ENCODE results near the gene SH3D21.

SH3D21 gene

DNA sequence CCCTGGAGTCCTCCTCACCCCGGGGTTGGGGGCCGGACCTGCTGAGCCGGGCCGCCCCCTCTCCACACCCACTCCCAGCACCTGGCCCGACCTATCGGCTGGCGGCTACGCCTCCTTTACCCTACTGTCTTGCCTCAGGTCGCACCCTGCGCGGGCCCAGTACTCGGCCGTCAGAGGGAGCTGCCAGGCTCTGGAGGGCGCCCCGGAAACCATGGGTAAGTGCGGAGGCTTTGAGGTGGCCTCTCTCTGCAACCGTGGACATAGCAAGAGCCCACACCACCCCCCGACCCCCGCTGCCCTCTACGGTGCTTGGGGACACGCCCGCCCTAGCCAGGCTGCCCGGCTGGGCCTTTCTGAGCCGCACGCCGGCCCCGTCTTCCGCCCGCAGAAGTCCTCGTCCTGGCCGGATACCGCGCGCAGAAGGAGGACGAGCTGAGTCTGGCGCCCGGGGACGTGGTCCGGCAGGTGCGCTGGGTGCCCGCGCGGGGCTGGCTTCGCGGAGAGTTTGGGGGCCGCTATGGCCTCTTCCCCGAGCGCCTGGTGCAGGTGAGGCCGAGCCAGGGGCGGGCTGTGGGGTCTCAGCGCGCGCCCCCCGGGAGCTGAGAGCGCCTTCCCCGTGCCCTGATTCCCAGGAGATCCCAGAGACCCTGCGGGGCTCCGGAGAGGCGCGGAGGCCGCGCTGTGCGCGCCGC is at the start of gene SH3D21:
TSS of gene SH3D21 (plus strand) at position 159 of the 692 bp plus-strand sequence. CDS start at position 212, 53 bp downstream.
- peak; percentile 23 for DNase-seq

DNA sequence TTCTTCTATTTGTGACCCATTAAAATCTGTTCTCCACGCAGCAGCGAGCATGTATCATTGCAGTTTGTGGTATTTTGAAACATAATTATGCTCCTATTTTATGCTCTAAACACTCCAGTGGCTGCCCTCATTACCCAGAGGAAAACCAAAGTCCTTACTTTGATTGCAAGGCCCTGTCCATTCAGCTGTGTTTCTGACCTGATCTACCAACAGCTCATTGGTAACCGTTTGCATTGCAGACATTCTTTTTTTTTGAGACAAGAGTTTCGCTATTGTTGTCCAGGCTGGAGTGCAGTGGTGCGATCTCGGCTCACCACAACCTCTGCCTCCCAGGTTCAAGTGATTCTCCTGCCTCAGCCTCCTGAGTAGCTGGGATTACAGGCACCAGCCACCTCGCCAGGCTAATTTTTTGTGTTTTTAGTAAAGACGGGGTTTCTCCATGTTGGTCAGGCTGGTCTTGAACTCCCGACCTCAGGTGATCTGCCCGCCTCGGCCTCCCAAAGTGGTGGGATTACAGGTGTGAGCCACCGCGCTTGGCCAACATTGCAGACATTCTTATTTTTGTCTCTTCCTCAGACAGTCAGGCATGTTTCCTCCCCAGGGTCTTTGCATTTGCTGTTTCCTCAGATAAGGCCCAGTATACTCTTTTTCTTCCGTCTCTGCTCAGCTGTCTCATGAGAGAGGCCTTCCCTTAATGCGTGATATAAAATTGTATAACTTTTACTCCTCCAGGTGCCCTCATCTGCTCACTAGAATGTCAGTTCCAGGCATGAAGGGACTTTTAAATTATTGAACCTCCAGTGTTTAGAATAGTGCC is 49.4 kb upstream of the SH3D21 start:
- no peak for DNase-seq

DNA sequence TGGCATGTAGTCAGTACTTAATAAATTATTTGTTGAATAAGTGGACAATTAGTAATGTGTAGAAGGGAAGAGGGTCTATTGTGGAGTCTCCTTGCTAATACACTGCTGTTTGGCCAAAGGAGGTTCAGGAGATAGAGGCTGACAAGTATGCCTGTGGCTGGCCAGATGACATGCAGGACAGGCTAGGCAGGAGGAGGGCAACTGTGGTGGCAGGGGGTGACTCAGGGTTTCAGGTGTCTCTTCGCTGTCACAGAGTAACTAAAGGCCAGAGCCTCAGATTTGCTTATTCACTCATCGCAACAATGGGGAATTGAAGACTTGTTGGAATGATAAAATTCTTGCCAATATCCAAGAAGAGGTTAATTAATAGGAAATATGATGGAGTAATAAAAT is 48.8 kb upstream of the SH3D21 start:
- DNase-seq = no peak

DNA sequence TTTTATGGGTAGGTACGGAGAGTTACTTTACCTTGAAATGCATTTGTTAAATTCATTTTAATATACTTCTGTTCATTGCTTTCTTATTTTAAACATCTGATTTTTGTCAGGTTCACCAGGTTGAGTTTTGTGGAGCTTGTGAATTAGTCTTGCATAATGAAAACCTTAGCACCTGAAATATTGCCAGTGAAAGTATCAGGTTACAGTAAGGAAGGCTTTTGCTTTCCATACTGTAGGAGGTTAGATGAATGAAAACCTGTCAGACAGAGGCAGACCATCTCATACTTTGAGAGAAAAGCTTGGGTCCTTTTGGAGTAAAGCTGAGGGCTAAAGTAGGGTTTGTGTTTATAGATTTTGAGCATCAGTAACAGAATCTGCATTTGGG is 47.2 kb upstream of the SH3D21 start:
- no peak for DNase-seq

DNA sequence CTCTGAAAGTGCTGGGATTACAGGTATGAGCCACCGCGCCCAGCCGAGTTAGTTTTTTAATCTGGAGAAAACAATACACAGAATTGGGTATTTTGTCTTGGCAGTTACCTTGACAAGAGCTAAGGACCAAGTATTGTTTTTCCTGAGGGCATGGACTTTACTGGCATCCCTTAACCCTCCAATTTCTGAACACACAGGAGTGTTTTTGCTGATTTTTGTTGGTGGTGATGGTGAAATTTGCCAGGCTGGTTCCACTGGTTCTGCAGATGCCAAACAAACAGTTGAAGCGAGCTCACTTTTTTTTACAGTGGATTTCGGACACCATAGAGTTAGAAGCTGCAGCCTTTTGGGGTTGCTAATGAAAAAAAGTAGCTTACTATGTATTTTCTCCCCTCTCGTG is 37.2 kb upstream of the SH3D21 start:
- DNase-seq = no peak

DNA sequence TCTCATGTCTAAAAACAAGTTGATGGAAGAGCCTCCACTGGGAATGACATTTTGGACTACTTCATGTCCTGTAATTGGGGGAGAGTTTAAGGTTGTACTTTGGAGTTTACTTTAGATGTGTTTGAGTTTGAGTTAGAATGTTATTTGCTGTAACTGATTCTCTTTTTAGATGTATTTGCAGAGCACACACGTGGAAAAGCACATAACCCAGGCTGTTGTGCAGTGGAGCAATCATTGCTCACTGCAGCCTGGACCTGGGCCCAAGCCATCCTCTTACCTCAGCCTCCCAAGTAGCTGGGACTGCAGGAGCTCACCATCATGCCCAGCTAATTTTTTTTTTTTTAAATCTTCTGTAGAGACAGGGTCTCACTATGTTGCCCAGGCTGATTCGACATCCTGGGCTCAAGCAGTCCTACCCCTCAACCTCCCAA is 36.7 kb upstream of the SH3D21 start:
- no peak for DNase-seq

DNA sequence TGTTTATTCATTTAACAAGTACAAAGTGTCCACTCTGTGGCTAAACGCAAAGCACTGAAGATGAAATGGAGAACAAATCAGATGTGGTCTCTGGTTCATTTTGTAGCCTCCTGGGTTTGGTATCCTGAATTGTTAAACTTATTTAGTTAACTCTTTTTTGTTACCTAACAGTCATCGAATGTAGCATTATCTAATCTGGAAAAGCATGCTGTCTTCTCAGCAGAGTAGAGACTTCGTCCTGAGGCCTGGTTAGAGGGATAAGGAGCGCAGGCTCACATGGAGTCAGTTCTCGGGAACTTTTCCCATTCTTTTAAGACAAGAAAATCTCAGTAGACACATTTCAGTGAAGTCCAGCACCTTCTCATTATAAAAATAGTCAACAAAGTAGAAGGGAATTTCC is 33.1 kb upstream of the SH3D21 start:
- no peak for DNase-seq

DNA sequence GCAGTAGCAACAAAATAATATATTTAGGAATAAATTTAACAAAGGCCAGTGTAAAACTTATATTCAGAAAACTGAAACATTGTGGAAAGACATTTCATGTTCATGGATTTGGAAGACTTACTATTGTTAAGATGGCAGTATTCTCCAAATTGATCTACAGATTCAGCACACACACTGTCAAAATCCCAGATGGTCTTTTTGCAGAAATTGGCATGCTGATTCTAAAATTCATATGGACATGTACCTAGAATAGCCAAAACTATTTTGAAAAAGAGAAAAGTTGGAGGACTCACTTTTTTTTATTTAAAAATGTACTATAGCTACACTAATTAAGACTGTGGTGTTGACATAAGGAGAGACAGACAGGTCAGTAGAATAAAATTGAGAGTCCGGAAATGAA is 32.0 kb upstream of the SH3D21 start:
- DNase-seq = no peak

DNA sequence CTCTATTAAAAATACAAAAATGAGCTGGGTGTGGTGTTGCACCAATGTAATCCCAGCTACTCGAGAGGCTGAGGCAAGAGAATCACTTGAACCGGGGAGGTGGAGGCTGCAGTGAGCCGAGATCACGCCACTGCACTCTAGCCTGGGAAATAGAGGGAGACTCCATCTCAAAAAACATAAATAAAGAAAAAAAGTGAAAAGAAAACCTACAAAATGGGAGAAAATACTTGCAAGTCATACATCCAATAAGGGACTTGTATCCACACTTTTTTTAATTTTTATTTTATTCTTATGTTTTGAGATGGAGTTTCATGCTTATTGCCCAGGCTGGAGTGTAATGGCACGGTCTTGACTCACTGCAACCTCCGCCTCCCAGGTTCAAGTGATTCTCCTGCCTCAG is 29.5 kb upstream of the SH3D21 start:
- DNase-seq = no peak

DNA sequence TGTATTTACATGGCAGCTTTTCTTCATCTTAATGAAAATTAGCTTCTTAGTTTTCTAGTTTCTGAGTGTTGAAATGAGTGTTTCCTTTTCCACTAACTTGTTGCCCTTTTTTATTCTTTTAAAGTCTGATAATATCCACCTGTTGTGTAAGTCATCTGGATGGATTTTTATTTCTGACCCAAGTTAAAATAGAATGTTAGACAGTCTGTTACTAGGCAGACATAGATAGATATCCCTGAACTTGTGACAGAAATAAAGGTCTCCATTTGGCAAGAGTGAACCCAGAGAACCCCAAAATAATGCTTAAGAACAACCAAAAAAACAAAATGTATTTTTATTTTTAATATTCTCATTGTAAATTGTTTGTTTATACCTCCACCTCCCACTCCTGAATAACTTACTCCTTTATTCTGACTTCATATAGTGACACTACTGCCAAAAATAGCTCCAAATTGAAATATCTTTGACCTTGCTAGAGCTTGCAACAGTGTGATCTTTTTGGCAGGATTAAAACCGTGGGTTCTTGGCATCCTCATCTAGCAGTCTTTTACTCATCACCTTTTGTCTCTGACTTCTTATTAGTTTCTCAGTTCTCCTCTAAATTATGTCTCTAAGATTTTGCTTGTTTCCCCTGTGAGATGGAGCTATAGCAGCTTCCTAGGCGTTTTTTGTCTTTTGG is 26.9 kb upstream of the SH3D21 start:
- DNase-seq = no peak

DNA sequence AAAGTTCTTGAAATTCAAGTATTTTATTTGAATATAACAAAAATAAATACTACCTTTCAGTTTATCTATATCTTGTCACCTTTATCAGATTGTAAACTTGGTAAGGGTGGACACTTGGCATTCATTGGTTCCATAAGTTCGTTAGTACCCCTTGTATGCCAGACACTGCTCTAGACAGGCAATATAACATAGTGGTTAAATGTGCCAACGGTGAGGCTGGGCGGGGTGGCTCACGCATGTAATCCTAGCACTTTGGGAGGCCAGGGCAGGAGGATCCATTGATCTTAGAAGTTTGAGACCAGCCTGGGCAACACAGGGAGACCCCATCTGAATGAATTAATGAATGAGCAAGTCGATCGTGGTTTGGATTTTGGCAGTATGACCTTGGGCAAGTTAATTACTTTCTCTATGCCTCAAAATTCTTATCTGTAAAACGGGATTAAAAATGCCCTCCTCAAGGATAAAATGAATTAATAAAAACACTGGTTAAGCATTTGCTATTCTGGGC is 26.3 kb upstream of the SH3D21 start:
- no peak for DNase-seq

DNA sequence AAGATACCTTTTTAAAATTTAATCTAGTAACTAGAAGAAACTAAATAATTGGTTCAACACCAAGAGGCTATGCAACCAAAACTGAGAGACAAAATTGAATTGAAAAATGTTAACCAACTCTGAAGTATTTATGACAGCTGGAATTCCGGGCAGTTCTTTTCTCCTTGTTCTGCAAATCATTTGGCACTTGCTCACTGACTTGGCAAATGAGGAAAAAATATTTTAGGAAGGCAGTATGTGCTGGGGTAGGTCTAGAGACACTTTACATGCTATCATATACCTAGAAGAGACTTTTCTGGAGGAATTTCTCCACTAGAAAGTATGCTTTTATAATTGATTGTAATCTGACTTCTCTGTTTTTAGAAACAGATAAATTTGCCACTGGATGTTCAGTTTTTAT is 22.1 kb upstream of the SH3D21 start:
- DNase-seq = no peak

DNA sequence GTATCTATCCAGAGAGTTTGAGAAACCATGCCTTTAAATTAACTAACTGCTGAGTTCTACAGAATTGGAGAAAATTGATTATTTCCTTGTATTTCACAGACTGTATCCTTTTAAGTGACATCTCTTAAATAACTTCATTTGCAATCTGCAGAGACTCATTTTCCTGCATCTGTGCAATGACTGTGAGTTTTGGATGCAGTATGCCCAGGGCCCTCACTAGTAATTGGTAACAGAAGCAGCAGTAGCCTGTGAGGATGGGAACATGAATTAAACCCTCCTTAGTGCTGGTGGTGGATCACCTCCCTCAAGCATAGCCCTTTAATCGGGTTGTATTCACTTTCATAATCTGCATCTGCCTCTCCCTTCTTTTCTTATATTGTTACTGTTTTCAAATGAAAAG is 21.7 kb upstream of the SH3D21 start:
- DNase-seq = no peak

DNA sequence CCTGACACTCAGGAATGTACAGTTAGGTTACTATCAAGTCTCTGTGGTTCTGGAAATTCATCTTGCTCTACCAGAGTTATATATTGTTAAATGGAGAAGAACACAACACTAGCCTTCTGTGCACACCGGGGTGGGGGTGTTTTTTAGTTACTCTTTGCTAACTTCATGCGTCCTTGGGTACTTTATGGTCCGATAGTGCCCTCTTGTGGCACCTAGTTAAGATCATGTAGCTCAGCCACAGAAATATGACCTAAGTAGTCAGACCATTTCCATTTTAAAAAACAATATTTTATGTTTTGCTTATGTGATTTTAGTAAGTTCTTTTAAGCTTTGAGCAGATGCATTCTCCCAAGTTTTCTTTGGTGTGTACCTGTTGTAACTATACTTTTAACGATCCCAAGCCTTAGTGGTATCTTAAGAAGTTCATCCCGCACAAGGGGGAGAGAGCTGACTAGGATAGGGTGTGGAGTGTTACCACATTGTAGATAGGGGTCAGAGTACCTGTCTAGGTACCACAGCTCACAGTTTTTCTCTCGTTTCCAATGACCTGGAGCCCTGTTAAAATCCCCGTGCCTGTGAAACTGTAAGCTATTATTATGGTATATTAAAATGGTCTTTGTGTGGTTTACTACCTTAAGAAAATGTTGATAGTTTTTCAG is 20.6 kb upstream of the SH3D21 start:
- DNase-seq = peak; percentile 85

DNA sequence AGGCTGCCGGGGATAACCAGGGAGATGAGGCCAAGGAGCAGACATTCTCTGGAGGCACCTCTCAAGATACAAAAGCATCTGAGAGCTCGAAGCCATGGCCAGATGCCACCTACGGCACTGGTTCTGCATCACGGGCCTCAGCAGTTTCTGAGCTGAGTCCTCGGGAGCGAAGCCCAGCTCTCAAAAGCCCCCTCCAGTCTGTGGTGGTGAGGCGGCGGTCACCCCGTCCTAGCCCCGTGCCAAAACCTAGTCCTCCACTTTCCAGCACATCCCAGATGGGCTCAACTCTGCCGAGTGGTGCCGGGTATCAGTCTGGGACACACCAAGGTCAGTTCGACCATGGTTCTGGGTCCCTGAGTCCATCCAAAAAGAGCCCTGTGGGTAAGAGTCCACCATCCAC is 19.4 kb upstream of the SH3D21 start:
- DNase-seq = no peak

DNA sequence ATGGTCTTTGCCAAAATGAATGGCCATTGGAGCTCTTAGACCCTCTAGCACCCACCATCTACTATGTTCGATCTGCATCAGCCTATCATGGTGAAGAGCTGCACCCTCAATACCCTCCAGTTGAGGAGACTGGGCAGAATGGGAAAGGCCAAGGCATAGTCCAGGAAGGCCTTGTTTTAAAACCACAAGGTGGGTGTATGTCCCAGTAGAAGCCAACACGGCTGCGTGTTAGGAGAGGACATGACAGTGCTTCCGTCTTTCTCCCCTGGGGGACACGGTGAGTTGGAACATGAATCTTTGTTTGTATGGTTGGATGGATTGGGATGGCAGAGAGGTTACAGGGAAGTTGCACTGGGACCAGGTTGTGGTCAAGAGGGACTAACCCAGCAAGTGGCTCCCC is 18.6 kb upstream of the SH3D21 start:
- no peak for DNase-seq

DNA sequence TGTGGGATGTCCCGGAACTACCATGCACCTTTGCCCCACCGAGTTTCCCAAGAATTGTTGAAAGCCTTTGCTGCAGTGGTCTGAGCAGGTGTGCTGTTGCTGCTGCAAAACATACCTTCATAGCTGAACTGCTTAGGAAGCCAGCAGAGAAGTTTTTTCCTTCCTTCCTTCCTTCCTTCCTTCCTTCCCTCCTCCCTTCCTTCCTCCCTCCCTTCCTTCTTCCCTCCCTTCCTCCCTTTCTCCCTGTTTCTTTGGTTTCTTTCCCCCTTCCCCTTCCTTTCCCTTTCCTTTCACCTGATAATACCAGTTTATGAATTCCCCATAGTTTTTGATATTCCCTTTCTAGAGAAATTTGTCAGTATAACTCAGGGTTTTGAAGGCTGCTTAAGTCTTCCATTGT is 10.8 kb upstream of the SH3D21 start:
- no peak for DNase-seq

DNA sequence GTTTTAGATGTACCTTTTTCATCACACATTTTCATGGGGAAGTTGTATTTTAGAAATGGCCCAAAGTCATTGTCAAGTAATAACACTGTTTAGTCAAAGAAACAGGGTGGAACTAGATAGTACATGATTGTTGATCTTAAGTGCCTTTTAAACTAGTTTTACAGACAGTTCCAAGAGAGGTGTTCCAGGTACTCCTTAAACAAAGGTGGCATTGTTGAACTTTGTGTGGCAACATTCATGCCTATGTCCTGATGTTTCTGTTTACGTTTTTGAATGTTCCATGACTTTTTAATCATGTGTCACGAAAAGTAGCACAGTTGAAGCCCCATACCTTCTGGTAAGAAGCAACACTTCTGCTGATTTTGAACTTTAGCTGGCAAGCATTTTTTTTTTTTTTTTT is 9.1 kb upstream of the SH3D21 start:
- DNase-seq = no peak

DNA sequence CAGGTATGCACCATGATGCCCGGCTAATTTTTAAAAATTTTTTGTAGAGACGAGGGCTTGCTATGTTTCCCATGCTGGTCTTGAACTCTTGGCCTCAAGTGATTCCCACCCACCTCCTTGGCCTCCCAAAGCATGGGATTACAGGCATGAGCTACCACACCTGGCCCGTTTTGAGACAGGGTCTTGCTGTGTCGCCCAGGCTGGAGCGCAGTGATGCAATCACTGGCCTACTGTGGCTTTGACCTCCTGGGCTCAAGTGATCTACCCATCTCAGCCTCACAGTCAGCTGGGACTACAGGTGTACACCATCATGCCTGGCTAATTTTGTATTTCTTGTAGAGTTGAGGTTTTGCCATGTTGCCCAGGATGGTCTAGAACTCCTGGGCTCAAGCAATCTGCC is 7.5 kb upstream of the SH3D21 start:
- no peak for DNase-seq

DNA sequence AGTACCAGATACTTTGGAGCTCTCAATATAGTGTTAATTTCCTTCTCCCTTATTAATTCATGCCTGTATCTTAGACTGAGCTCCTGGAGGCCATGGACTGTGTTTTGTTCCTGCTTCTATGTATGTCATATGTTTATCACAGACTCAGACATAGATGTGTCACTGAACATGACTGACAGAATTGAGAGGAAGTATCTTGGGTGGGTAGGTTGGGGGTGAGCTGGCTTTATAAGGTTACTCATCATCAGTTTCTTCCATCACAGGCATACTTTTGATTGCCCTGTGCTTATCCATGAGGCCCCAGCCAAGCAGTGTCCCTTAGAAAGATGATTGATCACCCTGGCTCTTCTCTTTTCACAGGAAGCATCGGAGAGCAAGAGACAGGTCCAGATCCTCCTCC is 5.6 kb upstream of the SH3D21 start:
- DNase-seq = peak; percentile 88

DNA sequence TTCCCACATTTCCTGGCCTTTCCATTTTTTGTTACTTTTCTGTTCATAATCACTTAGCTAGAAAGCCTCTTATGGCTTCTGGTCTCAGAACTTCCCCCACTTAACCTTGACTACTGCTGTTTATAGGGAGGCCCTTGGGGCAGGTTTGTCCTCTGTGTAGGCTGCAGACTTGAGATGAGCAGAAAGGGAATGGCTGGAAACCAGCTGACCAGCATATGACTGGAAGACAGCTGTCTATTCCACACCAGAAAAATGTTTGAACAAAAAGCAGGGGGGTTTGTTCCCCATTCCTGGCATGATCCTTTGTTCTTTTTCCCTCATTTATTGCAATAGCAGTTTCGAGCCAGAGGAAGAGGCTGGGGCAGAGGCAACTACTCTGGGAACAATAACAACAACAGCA is 4.9 kb upstream of the SH3D21 start:
- DNase-seq = no peak

DNA sequence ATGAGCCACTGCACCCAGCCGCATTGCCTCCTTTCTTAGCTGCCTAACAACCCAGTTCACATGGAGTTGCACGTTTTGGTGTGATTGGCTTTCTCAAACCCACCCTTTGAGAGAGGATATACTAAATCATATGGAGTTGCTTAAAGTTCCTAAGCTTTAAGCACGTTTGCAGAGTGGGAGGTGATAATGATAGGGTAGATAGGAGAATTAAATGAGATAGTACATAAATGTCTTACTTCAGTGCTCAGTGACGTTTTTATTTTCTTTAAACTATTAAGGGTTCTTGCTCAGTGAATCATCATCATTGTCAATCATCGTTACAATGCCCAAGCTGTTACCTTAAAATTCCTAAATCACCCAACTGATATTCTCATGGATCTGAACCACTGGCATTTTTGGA is 2.9 kb upstream of the SH3D21 start:
- no peak for DNase-seq

DNA sequence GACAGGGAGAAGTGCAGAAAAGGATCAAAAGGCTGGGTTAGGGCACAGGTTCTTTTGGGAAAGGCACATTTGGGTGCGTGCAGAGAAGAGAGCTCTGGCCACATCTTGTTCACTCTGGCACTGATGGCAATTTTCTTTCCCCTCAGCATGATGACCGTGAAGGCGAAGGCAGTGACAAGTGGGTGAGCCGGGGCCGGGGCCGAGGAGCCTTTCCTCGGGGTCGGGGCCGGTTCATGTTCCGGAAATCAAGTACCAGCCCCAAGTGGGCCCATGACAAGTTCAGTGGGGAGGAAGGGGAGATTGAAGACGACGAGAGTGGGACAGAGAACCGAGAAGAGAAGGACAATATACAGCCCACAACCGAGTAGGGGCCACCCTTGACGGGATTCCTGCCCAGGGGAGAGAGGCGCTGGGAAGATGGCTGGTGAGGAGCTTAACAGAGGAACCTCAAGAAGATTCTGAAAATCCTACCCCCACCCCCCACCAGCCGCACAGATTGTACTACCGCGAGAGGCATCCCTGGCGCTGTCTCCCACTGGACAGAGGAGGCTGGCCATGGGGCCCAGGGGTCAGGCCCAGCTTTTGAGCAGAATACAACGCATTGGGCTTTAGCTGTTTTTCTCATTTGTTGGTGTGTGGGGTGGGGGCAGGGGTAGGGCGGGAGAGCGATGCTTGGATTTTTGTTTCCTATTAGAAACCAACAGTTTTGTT is 2.4 kb upstream of the SH3D21 start:
- no peak for DNase-seq
